Adrenal gland (tissue), 12 donors: ENCODE data around the gene PGM1. TPM values are rescaled to one million over a fixed set of nuclear protein-coding genes. Genes with fewer than 3 reads are reported as not detected.

ENCODE experiments used
- DNase-seq, 7 donors: peaks; one replicate each; pipeline ENCODE4 v3.0.0-alpha.2; 2019 to 2020
- H3K27ac ChIP-seq, 5 donors: fragments of 200-600 bp; sonication (generic) in 4 of 5; 1 replicate in 3 of 5; 2 replicates in 2 of 5; pipeline versions ENCODE4 v1.5.1 to v1.8.0; 2016 to 2020; ENCODE audit warnings: mild to moderate bottlenecking in 1 of 5
- H3K27me3 ChIP-seq: fragments of 200-600 bp; 2 replicates; pipeline ENCODE4 v1.8.0; 2021
- H3K36me3 ChIP-seq, 2 donors: fragments of 200-600 bp; replicated peaks in 1 of 2; 1 replicate in 1 of 2; 2 replicates in 1 of 2; pipeline versions ENCODE4 v1.5.1 to v1.8.0; 2018 to 2022
- H3K4me1 ChIP-seq, 2 donors: fragments of 200-600 bp; replicated peaks in 1 of 2; 1 replicate in 1 of 2; 2 replicates in 1 of 2; pipeline versions ENCODE4 v1.5.1 to v1.8.0; 2018 to 2021
- H3K4me3 ChIP-seq, 4 donors: fragments of 200-600 bp; sonication (generic) in 3 of 4; one replicate each; pipeline ENCODE4 v1.5.1; 2016 to 2018
- H3K9me3 ChIP-seq, 3 donors: fragments of 200-600 bp; sonication (generic) in 1 of 3; replicated peaks in 1 of 3; 1 replicate in 2 of 3; 2 replicates in 1 of 3; pipeline versions ENCODE4 v1.5.1 to v1.8.0; 2016 to 2021
- CTCF ChIP-seq, 6 experiments: fragments of 450-650 bp in 4 of 6; fragments of 200-600 bp in 2 of 6; sonication (generic) in 1 of 6; IDR thresholded peaks; 1 replicate in 5 of 6; 2 replicates in 1 of 6; pipeline versions ENCODE4 v1.5.1 to v1.8.0; 2016 to 2021; ENCODE audit warnings: antibody characterized with exemption in 6 of 6, mild to moderate bottlenecking in 2 of 6, moderate library complexity in 1 of 6
- POLR2A ChIP-seq, 2 donors: fragments of 450-650 bp; IDR thresholded peaks; one replicate each; pipeline ENCODE4 v1.6.1; 2017; ENCODE audit warnings: antibody characterized with exemption in 2 of 2, mild to moderate bottlenecking in 2 of 2, moderate library complexity in 1 of 2
- WGBS, 4 donors: extraction: QIAGEN DNeasy Blood & Tissue Kit in 2 of 4; methylation state at CpG; one replicate each; pipeline versions ENCODE4 v1.1.5 to v1.1.7; 2013 to 2017; 5-methylcytosine and 5-hydroxymethylcytosine counted together
- intact Hi-C, 2 donors: fragments of 100-400 bp; cut with DNase I; formaldehyde crosslinking; loops; one replicate each; pipeline versions ENCODE4 v1.14.1 to v1.15.0; 2022 to 2023
- polyA plus RNA-seq, 3 donors: library from polyadenylated mRNA; stranded (reverse); fragments of 200-250 nt in 2 of 3; fragments of 350-450 nt in 1 of 3; fragmentation: Illumina TruSeq in 1 of 3; extraction: RNeasy Lipid Tissue Mini Kit (QIAGEN cat#74804) in 1 of 3; gene quantifications; one replicate each; pipeline ENCODE4 v1.2.3, GENCODE V29; 2013 to 2014
- total RNA-seq, 9 donors: library from RNA; depleted of rRNA in 4 of 9; stranded (reverse); fragments of >200 nt in 4 of 9; fragments of 120-200 nt in 1 of 9; fragmentation: NEBNext Ultra II Directional in 1 of 9; extraction: Animal tissue kit (Norgen Biotek cat#: 25700) in 1 of 9; gene quantifications; one replicate each; pipeline versions ENCODE4 v1.1.0 to v1.2.4, GENCODE V29; 2013 to 2023
- donor health status: healthy with polysubstance abuse.
- donor health status: Bipolar disorder and iron deficiency.
- donor health status: DM: yes; HTN: yes; CAD: no.
- donor health status: DM: no; HTN: no; CAD: no.
- donor health status: DM: no; HTN: no; CAD: no.
- donor health status: DM: yes; HTN: yes; CAD: no.

PGM1 gene
- total and polyA plus RNA-seq, 12 donors, result 11.9 to 156 (median 120) TPM

DNA sequence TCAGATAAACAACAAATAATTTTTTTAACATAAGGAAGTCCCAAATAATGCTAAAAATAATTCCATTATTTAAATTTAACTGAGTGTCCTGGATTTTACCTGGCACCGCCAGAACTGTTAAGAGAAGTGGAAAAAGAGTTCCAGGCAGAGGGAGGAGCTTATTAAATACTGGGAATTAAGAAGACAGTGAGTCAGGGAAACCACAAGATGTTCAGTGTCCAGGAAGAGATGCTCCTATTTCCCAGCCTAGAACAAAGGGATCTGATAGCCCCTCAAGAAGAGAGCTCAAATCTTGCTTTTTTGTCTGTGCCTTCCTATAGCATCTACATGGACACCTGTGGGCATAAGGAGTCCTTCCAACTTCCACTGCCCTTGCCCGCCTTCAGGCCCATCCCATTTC is 85.9 kb downstream of the PGM1 start:
- Histone ChIP-seq H3K4me3 (no peak overlapping the region), H3K36me3 (no peaks in the 10 kb centered on the region), H3K27me3 (no peaks in the 10 kb centered on the region), H3K4me1 (peaks cover 0 to 6% of the 10 kb centered on the region in 2 donors), H3K9me3 (no peaks in the 10 kb centered on the region), H3K27ac (no peak overlapping the region)
- no peak for TF ChIP-seq POLR2A (IDR thresholded peaks at IDR 0.05)
- TF ChIP-seq CTCF (IDR thresholded peaks at IDR 0.05), result no peak
- no peak for DNase-seq
- intact Hi-C loops, result loop anchor here (5.0 to 10.0 kb wide), 2 partner anchors 563 to 566 kb away; no protein-coding TSS in a partner anchor
- 92 to 100% (median 94%) methylated on average over 2 of the region's 2 CpGs for WGBS, 4 donors

DNA sequence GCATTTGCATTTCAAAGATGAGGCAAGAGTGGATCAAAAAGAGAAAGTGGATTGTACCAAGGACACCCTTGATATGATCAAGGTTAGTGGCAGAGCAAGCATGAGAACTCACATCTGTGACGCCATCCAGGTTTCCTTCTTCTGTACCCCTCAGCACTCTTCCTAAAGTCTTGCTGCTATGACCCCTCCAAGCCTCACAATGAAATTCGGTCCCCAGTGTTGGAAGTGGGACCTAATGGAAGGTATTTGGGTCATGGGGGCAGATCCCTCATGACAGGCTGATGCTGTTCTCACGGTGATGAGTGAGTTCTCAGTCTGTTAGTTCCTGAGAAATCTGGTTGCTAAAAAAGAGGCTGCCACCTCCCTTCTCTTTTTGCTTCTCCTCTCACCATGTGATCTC is 86.4 kb downstream of the PGM1 start:
- TF ChIP-seq POLR2A (IDR thresholded peaks at IDR 0.05) (no peak), CTCF (IDR thresholded peaks at IDR 0.05) (no peak)
- DNase-seq, result no peak
- Histone ChIP-seq H3K27me3 (no peaks in the 10 kb centered on the region), H3K36me3 (no peaks in the 10 kb centered on the region), H3K4me1 (peaks cover 0 to 4% of the 10 kb centered on the region in 2 donors), H3K9me3 (no peaks in the 10 kb centered on the region), H3K4me3 (no peak overlapping the region), H3K27ac (no peak overlapping the region)
- WGBS, 4 donors, result 81 to 87% (median 83%) methylated on average over 3 of the region's 3 CpGs
- intact Hi-C loops, result loop anchor here (5.0 to 10.0 kb wide), 2 partner anchors 563 to 565 kb away; no protein-coding TSS in a partner anchor

DNA sequence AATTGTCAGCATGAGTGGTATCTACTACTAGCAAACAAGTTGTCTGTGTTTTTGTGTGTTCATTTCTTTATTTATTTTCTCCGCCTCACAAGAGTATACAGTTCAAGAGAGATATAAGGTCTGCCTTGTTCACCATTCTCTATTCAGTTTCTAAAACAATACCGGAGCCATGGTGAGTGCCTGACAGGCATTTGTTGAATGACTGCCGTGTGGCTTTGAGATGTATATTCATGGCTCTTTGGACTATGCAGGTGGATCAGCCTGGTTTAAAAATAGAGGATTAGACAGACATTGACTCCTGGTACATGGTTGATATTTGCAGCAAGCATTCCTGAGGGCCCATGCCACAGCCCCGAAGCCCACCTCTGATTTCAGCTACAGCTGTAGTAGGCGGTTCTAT is 89.7 kb downstream of the PGM1 start:
- TF ChIP-seq CTCF (IDR thresholded peaks at IDR 0.05), result no peak
- TF ChIP-seq POLR2A (IDR thresholded peaks at IDR 0.05), result no peak
- Histone ChIP-seq H3K9me3 (no peaks in the 10 kb centered on the region), H3K4me3 (no peak overlapping the region), H3K4me1 (no peaks in the 10 kb centered on the region), H3K36me3 (no peaks in the 10 kb centered on the region), H3K27me3 (no peaks in the 10 kb centered on the region), H3K27ac (no peak overlapping the region)
- 88 to 95% (median 89%) methylated on average over 5 of the region's 5 CpGs for WGBS, 4 donors
- intact Hi-C loops, result loop anchor here in 1 of 2 donors (10.0 kb wide), 1 partner anchor 232 kb away; no protein-coding TSS in a partner anchor
- no peak for DNase-seq

DNA sequence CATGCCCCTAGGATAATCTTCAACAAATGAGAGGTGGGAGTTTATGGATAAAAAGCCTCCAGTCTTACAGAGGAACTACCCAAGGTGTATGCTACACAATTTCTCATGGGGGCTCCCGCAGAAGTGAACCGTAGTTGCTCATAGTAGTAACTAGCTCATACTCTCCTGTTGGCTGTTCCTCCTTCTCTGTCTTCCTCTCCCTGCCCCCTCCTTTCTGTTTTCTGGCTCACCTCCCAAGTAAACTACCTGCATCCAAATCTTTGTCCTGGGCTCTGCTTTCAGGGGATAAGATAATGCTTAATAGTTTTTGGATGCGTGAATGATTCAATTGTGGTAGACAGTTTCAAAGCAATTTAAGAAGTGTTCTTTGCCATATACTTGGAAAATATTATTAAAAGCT is 90.5 kb downstream of the PGM1 start:
- Histone ChIP-seq H3K27me3 (no peaks in the 10 kb centered on the region), H3K9me3 (no peaks in the 10 kb centered on the region), H3K27ac (no peak overlapping the region), H3K4me3 (no peak overlapping the region), H3K4me1 (no peaks in the 10 kb centered on the region), H3K36me3 (no peaks in the 10 kb centered on the region)
- intact Hi-C loops, result loop anchor here in 1 of 2 donors (10.0 kb wide), 1 partner anchor 231 kb away; no protein-coding TSS in a partner anchor
- DNase-seq, result no peak
- 88 to 91% (median 90%) methylated on average over 3 of the region's 3 CpGs for WGBS, 4 donors
- TF ChIP-seq POLR2A (IDR thresholded peaks at IDR 0.05) (no peak), CTCF (IDR thresholded peaks at IDR 0.05) (no peak)
